Measurements from ENCODE around the gene CDC26. TPM values are rescaled to one million over a fixed set of nuclear protein-coding genes. Genes with fewer than 3 reads are reported as not detected.

The CDC26 gene
- total and polyA plus RNA-seq, 7 experiments from 2014 or later = 21.7 to 185 (median 36.3) TPM

DNA sequence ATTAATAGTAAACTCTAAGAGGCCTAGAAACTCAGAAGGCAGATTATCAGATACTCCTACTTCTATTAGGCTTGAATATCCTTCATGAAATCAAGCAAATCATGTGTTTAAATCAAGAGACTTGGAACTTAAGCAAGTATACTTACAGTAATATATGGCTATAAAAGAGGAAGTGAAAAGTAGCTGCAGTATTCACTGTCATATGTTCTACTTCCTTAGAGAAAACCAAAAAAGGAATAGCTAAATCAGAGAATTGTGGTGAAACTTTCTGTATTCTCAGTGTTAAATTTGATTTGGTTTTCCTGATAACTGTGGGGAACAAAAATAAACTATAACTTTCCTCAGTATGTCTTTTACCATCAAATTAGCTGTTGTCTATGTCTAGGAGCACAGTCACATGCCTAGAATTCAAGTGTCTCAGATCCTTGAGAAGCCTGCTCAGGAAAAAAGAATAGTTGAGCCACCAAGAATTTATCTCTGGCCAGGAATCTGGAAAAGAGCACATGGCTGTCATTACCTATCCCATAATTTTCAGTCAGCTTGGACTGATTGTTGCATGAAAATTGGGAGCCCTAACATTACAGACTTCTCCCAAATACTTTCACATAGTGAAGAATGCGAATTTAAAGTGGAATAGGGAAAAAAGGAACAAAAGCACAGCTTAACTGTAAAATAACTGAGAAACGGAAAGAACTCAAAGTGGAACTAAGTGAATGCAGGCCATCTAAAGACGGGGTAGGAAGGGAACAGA, 56.0 kb downstream of the CDC26 start:
- Mint-ChIP-seq H3K9me3 (no peaks in the 10 kb centered on the region), H3K4me1 (peaks cover 21 to 68% (median 60%) of the 10 kb centered on the region in 7 donors), H3K4me3 (peak overlapping the region; percentile 89 to 99 (median 94)), H3K27ac (peak overlapping the region in 7 of 9 donors; percentile 15 to 93 (median 56)), H3K36me3 (peaks cover 0 to 12% (median 0%) of the 10 kb centered on the region in 5 donors), H3K27me3 (no peaks in the 10 kb centered on the region)
- Histone ChIP-seq H3K27ac (ENCODE audit: low read depth, low read length) (peak overlapping the region; percentile 94), H3K27me3 (ENCODE audit: control insufficient read depth in 2 of 2, insufficient read depth in 2 of 2, low read length in 2 of 2) (no peaks in the 10 kb centered on the region), H3K9me3 (ENCODE audit: control insufficient read depth in 2 of 3, low read length in 3 of 3) (no peaks in the 10 kb centered on the region), H3K36me3 (ENCODE audit: control insufficient read depth in 2 of 3, insufficient read depth in 3 of 3, low read length in 3 of 3) (peaks cover 0 to 7% (median 0%) of the 10 kb centered on the region in 3 experiments), H3K4me1 (ENCODE audit: control insufficient read depth in 2 of 2, insufficient read depth in 2 of 2, low read length in 2 of 2) (peaks cover 17 to 25% of the 10 kb centered on the region in 2 donors), H3K4me3 (ENCODE audit: low read length) (peak overlapping the region; percentile 91)
- ChIA-PET POLR2A (interaction anchor here (0.5 kb wide), 1 partner anchor 560 kb away, joined by 5 read pairs; no protein-coding TSS in a partner anchor), CTCF (interaction anchor here (1.0 kb wide), 1 partner anchor 56 kb away, joined by 5 read pairs; the partner anchor contains the start of genes CDC26 and PRPF4)
- DNase-seq = no peak
- intact Hi-C loops (cut with micrococcal nuclease) = no loop called here
- no peak for ATAC-seq

Other genes with a start within 250 kb of the CDC26 start
- gene ZFP37, start 218.8 kb downstream of the CDC26 start, total RNA-seq = 1 to 10 TPM in 2 of 5 experiments, under 1 TPM in 3; 0.41 to 3.1 (median 0.96) TPM
- 1 to 10 TPM; 1.7 to 4.9 TPM for gene ZFP37, start 218.8 kb downstream of the CDC26 start, polyA plus RNA-seq
- 10 to 100 TPM in 1 of 5 experiments, 1 to 10 TPM in 4; 5.3 to 39.2 (median 5.4) TPM for gene SLC31A2, start 124.6 kb downstream of the CDC26 start, total RNA-seq
- gene SLC31A2, start 124.6 kb downstream of the CDC26 start, polyA plus RNA-seq = 1 to 10 TPM; 2.7 to 4.9 TPM
- 10 to 100 TPM; 22.4 to 50.6 (median 33.4) TPM for gene FKBP15, start 54.3 kb downstream of the CDC26 start, total RNA-seq
- gene FKBP15, start 54.3 kb downstream of the CDC26 start, polyA plus RNA-seq = 10 to 100 TPM in 1 of 2 donors, 1 to 10 TPM in 1; 8.8 to 18.1 TPM
- gene SLC31A1, start 54.0 kb downstream of the CDC26 start, total RNA-seq = 10 to 100 TPM in 1 of 5 experiments, 1 to 10 TPM in 4; 4.5 to 10.4 (median 4.7) TPM
- gene SLC31A1, start 54.0 kb downstream of the CDC26 start, polyA plus RNA-seq = 1 to 10 TPM; 3.0 to 4.1 TPM
- 10 to 100 TPM; 17.4 to 36.9 (median 22.0) TPM for gene PRPF4, start 86 bp upstream of the CDC26 start, total RNA-seq
- 10 to 100 TPM; 19.7 to 29.6 TPM for gene PRPF4, start 86 bp upstream of the CDC26 start, polyA plus RNA-seq
- gene RNF183, start 27.8 kb upstream of the CDC26 start, total RNA-seq = not detected
- gene RNF183, start 27.8 kb upstream of the CDC26 start, polyA plus RNA-seq = not detected
- 1 to 10 TPM in 4 of 5 experiments, under 1 TPM in 1; 0.27 to 1.7 (median 1.0) TPM for gene WDR31, start 64.7 kb upstream of the CDC26 start, total RNA-seq
- gene WDR31, start 64.7 kb upstream of the CDC26 start, polyA plus RNA-seq = under 1 TPM; 0.48 to 0.49 TPM
- gene BSPRY, start 74.0 kb upstream of the CDC26 start, total RNA-seq = 1 to 10 TPM in 2 of 5 experiments, under 1 TPM in 1, not detected in 2; 0.13 to 9.6 (median 1.2) TPM
- gene BSPRY, start 74.0 kb upstream of the CDC26 start, polyA plus RNA-seq = under 1 TPM; 0.13 to 0.48 TPM
- gene HDHD3, start 101.4 kb upstream of the CDC26 start, total RNA-seq = 10 to 100 TPM; 11.3 to 32.2 (median 20.5) TPM
- gene HDHD3, start 101.4 kb upstream of the CDC26 start, polyA plus RNA-seq = 10 to 100 TPM; 47.1 to 52.8 TPM
- 10 to 100 TPM; 25.1 to 45.5 (median 39.1) TPM for gene ALAD, start 125.7 kb upstream of the CDC26 start, total RNA-seq
- 10 to 100 TPM; 24.2 to 31.4 TPM for gene ALAD, start 125.7 kb upstream of the CDC26 start, polyA plus RNA-seq
- 10 to 100 TPM; 38.6 to 65.3 (median 50.9) TPM for gene POLE3, start 135.1 kb upstream of the CDC26 start, total RNA-seq
- 100 to 1,000 TPM; 131 to 139 TPM for gene POLE3, start 135.1 kb upstream of the CDC26 start, polyA plus RNA-seq
- under 1 TPM; 0.41 to 0.97 (median 0.61) TPM for gene C9orf43, start 135.2 kb upstream of the CDC26 start, total RNA-seq
- gene C9orf43, start 135.2 kb upstream of the CDC26 start, polyA plus RNA-seq = under 1 TPM; 0.52 to 0.72 TPM
- gene RGS3, start 188.2 kb upstream of the CDC26 start, total RNA-seq = 10 to 100 TPM in 3 of 5 experiments, 1 to 10 TPM in 2; 5.8 to 43.4 (median 12.6) TPM
- gene RGS3, start 188.2 kb upstream of the CDC26 start, polyA plus RNA-seq = 10 to 100 TPM in 1 of 2 donors, 1 to 10 TPM in 1; 4.9 to 11.6 TPM